Measurements from ENCODE around the gene TMEM245. TPM values are rescaled to one million over a fixed set of nuclear protein-coding genes. Genes with fewer than 3 reads are reported as not detected.

TMEM245 gene
- polyA plus RNA-seq, 3 donors, result 6.9 to 11.3 (median 9.7) TPM

DNA sequence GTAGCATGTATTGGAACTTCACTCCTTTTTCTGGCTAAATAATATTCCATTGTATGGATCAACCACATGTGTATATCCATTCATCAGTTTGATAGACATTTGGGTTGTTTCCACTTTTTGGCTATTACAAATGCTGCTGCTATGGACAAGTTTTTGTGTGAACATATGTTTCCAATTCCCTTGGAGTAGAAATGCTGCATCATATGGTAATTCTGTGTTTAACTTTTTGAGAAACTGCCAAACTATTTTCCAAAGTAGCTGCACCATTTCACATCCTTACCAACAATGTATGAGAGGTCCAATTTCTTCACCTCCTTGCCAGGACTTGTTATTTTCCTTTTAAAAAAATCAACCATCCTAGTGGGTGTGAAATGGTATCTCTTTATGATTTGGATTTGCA is 38.9 kb upstream of the TMEM245 start:
- TF ChIP-seq, protein P1, sequence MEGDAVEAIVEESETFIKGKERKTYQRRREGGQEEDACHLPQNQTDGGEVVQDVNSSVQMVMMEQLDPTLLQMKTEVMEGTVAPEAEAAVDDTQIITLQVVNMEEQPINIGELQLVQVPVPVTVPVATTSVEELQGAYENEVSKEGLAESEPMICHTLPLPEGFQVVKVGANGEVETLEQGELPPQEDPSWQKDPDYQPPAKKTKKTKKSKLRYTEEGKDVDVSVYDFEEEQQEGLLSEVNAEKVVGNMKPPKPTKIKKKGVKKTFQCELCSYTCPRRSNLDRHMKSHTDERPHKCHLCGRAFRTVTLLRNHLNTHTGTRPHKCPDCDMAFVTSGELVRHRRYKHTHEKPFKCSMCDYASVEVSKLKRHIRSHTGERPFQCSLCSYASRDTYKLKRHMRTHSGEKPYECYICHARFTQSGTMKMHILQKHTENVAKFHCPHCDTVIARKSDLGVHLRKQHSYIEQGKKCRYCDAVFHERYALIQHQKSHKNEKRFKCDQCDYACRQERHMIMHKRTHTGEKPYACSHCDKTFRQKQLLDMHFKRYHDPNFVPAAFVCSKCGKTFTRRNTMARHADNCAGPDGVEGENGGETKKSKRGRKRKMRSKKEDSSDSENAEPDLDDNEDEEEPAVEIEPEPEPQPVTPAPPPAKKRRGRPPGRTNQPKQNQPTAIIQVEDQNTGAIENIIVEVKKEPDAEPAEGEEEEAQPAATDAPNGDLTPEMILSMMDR (IDR thresholded peaks at IDR 0.05), result no peak
- H3K4me2 ChIP-seq (replicated peaks; ENCODE audit: extremely low read depth, low read length, poor library complexity, severe bottlenecking), result no peak overlapping the region
- peaks cover 19 to 45% (median 27%) of the 10 kb centered on the region in 3 donors for H3K27me3 Mint-ChIP-seq (ENCODE audit: low read depth in 3 of 3)
- no peaks in the 10 kb centered on the region for H3K36me3 ChIP-seq (replicated peaks in 1 of 2; ENCODE audit: control insufficient read depth in 1 of 2, insufficient read depth in 2 of 2, low read length in 2 of 2)
- H3K27me3 ChIP-seq (ENCODE audit: control insufficient read depth in 2 of 2, insufficient read depth in 2 of 2, low read length in 2 of 2), result peaks cover 10 to 13% of the 10 kb centered on the region in 2 donors
- no peak overlapping the region for H3K4me3 ChIP-seq (replicated peaks in 1 of 3; ENCODE audit: low read depth in 2 of 3, low read length in 3 of 3)
- H3K9ac ChIP-seq (ENCODE audit: insufficient read depth, low read length, poor library complexity, severe bottlenecking), result no peak overlapping the region
- no peaks in the 10 kb centered on the region for H4K20me1 ChIP-seq (ENCODE audit: insufficient read depth, low read length)
- no peak for DNase-seq
- H3K4me3 Mint-ChIP-seq, result no peak overlapping the region
- H3K79me2 ChIP-seq (ENCODE audit: insufficient read depth, low read length), result no peaks in the 10 kb centered on the region
- no peaks in the 10 kb centered on the region for H3K36me3 Mint-ChIP-seq
- H3K27ac Mint-ChIP-seq, result no peak overlapping the region
- H3K27ac ChIP-seq (ENCODE audit: low read depth in 1 of 2, low read length in 2 of 2), result no peak overlapping the region
- H3K9me3 Mint-ChIP-seq, result peaks cover 3 to 10% (median 6%) of the 10 kb centered on the region in 7 donors
- H2AFZ ChIP-seq (ENCODE audit: insufficient read depth, low read depth, low read length, poor library complexity, severe bottlenecking), result no peak overlapping the region
- no peaks in the 10 kb centered on the region for H3K4me1 Mint-ChIP-seq
- no peaks in the 10 kb centered on the region for H3K4me1 ChIP-seq (ENCODE audit: control insufficient read depth in 1 of 2, insufficient read depth in 2 of 2, low read length in 2 of 2)
- intact Hi-C loops (cut with micrococcal nuclease), result no loop called here
- H3K9me3 ChIP-seq (replicated peaks in 1 of 2; ENCODE audit: control insufficient read depth in 1 of 2, insufficient read depth in 1 of 2, low read length in 2 of 2), result peaks cover 4 to 6% of the 10 kb centered on the region in 2 donors

DNA sequence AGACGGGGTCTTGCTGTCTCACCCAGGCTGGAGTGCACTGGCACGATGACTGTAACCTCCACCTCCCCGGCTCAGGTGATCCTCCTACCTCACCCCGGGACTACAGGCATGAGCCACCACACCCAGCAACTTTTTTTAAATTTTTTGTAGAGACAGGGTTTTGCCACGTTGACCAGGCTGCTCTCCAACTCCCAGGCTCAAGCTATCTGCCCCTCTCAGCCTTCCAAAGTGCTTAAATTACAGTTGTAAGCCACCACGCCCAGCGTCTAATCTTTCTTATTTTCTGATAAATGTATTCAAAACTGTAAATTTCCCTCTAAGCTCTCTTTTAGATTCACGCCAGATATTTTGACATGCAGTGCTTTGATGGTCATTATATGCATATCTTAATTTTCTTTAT is 37.0 kb upstream of the TMEM245 start:
- no peak for DNase-seq
- TF ChIP-seq, protein P1 (IDR thresholded peaks at IDR 0.05), result no peak
- peaks cover 3 to 5% of the 10 kb centered on the region in 2 donors for H3K27me3 ChIP-seq (ENCODE audit: control insufficient read depth in 2 of 2, insufficient read depth in 2 of 2, low read length in 2 of 2)
- H3K4me1 ChIP-seq (ENCODE audit: control insufficient read depth in 1 of 2, insufficient read depth in 2 of 2, low read length in 2 of 2), result no peaks in the 10 kb centered on the region
- H3K36me3 Mint-ChIP-seq, result no peaks in the 10 kb centered on the region
- H2AFZ ChIP-seq (ENCODE audit: insufficient read depth, low read depth, low read length, poor library complexity, severe bottlenecking), result no peak overlapping the region
- peaks cover 12 to 16% of the 10 kb centered on the region in 2 donors for H3K9me3 ChIP-seq (replicated peaks in 1 of 2; ENCODE audit: control insufficient read depth in 1 of 2, insufficient read depth in 1 of 2, low read length in 2 of 2)
- H3K4me1 Mint-ChIP-seq, result no peaks in the 10 kb centered on the region
- H3K27ac ChIP-seq (ENCODE audit: low read depth in 1 of 2, low read length in 2 of 2), result no peak overlapping the region
- no peak overlapping the region for H3K4me3 ChIP-seq (replicated peaks in 1 of 3; ENCODE audit: low read depth in 2 of 3, low read length in 3 of 3)
- WGBS (ENCODE audit: insufficient coverage), result 75% methylated on average over 1 of the region's 8 CpGs
- H3K27me3 Mint-ChIP-seq (ENCODE audit: low read depth in 3 of 3), result peaks cover 18 to 37% (median 23%) of the 10 kb centered on the region in 3 donors
- H3K79me2 ChIP-seq (ENCODE audit: insufficient read depth, low read length), result no peaks in the 10 kb centered on the region
- no peak overlapping the region for H3K4me2 ChIP-seq (replicated peaks; ENCODE audit: extremely low read depth, low read length, poor library complexity, severe bottlenecking)
- no peak overlapping the region for H3K27ac Mint-ChIP-seq
- no peaks in the 10 kb centered on the region for H3K36me3 ChIP-seq (replicated peaks in 1 of 2; ENCODE audit: control insufficient read depth in 1 of 2, insufficient read depth in 2 of 2, low read length in 2 of 2)
- H4K20me1 ChIP-seq (ENCODE audit: insufficient read depth, low read length), result no peaks in the 10 kb centered on the region
- intact Hi-C loops (cut with micrococcal nuclease), result no loop called here
- H3K4me3 Mint-ChIP-seq, result no peak overlapping the region
- H3K9me3 Mint-ChIP-seq, result peaks cover 4 to 24% (median 21%) of the 10 kb centered on the region in 7 donors
- no peak overlapping the region for H3K9ac ChIP-seq (ENCODE audit: insufficient read depth, low read length, poor library complexity, severe bottlenecking)

Measured in CD14-positive monocyte (primary cell).